Activated T-cell treated with anti-CD3 and anti-CD28 coated beads, Interleukin-2, amount 50 U/mL, for 48 hours (primary cell): ENCODE measurements around the gene GPC5.
"Not testable (repeated sequence)": the region's sequence is repeated elsewhere in the genome, so short reads cannot be mapped to it uniquely, and the experiment has no call there.

Experiments
- DNase-seq, 2 experiments: peaks; one replicate each; pipeline ENCODE4 v3.0.0-alpha.2; 2020

Gene GPC5

DNA sequence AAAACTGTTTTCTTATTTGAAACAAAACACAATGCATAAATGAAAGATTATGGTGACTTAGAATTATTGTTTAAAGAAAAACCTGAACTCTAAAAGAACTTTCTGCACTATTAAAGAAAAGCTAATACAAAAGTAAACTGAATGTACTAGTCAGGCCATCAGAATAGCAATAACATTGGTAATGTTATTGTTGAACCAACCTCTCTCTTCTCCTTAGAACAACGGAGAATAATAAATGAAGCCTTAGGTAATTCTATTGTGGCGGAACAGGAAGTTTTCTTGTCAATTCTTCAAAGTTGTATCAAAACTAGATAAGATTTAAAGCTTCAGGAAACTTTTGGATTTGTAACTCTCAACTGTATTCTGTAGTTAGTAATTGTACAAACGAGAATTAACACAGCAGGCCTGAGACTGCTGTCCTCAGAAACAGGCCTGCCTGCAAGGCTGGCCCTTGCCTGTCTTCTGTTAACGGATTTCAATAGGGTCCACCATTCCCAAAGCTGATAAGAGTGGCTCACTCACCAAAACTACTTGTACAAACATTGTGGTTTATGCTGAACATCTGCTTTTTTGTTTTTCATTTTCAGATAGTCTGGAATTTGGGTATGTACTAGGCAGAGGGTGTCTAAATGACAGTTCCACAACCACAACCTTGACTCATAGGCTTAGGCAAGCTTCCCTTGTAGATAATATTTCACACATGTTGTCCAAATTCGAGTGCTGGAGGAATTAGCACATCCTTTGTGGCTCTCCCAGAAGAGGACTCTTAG lies 825.8 kb downstream of the GPC5 start:
- no peak for DNase-seq

DNA sequence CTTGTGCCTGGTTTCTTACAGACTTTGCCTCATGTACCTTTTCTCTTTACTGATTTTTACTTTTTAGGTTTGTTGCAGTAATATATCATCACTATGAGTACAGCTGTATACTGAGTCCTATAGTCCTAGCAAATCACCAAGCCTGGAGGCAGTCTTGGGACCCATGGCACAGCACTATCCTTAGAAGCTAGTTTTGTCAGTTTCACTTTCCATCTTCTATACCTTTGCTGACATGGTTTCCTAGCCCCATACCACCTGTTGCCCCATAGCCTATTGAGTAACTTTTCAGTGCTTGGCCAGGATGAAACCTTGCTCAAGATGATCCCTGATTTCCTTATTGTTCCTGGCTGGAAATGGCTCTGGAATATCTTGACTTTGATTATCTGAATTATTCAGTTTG lies 826.4 kb downstream of the GPC5 start:
- DNase-seq, result no peak

- no peak for DNase-seq
These were observed 827.4 kb downstream of the GPC5 start for GRCh38 chr13:92225861-92226260.

GRCh38 chr13:92232871-92233270 lies 834.5 kb downstream of the GPC5 start:
- DNase-seq, result no peak

DNA sequence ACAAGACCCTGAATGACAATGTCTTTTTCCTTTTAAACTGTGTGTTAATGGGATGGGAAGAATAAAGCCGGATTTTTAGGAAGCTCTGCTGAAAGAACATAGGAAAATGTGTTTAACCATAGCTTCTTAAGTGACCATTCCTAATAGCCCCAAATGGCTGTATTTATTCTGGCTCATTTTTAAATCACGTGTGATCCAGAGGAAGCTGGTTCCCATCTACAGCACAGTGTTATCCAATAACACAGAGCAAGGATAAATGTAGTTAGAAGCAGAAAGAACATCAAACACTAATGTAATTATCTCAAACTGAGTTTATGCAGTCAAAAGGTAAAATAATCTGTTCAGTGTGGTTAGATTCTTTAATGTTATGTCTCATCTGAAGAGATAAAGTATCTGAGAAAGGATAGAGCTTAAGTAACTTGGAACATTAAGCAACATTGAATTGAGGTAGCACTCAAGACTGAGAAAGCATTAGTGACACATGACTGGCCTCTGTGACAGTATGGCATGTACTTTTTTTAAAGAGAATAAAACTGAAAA lies 853.3 kb downstream of the GPC5 start:
- no peak for DNase-seq

DNA sequence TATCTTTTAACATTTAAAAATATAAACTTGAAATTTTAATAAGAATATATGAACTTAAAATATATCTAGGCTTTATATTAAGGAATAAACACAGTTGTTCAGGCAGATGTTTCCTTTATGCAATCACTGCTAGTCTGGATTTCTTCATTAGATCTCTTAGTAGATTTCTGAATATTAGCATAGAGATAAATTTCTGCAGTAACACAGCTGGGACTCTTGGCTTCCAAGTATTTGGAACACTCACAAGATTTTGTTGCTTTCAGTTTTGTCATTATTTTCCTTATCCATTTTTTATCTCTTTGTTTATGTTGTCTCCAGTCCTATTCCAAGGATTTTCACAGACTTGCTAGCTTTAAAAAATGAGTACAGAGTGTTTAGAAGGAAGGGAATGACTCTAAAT lies 857.1 kb downstream of the GPC5 start:
- DNase-seq, result no peak

DNA sequence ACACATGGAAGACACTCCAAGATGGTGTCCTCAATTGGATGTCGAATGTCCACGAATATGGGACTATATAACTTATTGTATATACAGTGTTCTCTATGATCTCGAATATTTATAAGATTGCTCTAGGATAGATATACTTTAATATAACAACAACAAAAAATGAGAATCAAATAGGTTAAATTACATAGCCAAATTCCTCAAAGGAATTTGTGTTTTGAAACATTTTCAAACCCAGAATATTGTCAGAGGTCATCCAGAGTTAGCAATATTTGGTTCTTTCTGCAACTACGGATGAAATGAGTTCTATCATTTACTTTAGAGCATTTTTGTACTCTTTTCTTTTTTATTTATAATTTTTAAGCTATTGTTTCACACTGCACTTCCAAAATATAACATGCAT lies 857.8 kb downstream of the GPC5 start:
- no peak for DNase-seq

DNA sequence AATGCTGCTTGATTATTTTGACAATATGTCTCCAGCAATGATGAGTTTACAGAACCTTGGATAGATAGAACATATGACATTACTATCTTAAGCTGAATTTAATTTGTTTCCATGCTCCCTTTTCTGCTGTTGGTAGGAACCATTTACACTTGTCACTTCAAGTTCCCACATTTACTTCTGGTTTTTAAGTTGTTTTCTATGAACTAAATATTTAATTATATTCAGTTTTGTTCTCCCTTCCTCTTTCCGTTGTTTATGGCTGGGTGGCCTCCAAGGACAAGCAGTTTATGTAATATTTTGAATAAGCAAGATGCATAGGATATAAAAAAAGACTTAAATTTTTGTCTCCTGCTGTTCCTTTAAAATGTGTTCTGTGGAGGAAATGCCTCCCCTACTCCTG lies 860.6 kb downstream of the GPC5 start:
- DNase-seq, result no peak

DNA sequence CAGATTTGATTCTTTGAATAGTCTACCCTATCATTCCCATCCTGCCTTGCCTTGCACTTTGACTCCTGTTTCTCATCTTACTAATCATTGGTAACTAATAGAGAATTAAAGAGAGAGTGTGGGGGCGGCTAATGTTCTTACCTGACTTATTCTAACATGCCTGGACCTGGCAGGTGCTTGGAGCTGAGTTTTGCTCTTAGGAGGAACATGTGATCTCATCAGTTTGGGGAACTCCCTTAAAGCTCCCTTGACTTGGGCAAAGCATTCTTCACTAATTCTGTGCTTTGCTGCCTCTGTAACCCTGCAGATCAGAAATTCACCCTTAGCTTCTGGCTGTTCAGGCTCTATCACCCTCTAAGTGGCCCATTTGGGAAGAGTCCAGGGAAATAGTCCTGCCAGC lies 861.1 kb downstream of the GPC5 start:
- no peak for DNase-seq

GRCh38 chr13:92260363-92260762 lies 861.9 kb downstream of the GPC5 start:
- DNase-seq, result no peak

- no peak for DNase-seq
These were observed 863.8 kb downstream of the GPC5 start for GRCh38 chr13:92262100-92262788.

DNA sequence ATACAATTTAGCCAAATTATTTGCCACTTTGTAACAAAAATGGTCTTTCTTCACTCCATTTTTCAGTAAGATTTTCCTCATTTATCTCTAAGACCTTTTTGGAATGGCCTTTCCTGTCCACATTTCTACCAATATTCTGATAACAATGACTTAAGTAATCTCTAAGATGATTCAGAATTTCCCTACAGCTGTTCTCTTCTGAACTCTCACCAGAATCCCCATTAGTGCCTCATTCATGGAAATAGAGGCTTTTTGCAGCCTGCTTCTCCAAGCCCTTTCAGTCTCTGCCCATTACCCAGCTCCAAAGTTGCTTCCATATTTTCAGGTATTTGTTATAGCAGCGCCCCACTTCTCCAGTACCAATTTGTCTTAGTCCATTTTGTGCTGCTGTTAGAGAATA lies 867.0 kb downstream of the GPC5 start:
- DNase-seq, result no peak

DNA sequence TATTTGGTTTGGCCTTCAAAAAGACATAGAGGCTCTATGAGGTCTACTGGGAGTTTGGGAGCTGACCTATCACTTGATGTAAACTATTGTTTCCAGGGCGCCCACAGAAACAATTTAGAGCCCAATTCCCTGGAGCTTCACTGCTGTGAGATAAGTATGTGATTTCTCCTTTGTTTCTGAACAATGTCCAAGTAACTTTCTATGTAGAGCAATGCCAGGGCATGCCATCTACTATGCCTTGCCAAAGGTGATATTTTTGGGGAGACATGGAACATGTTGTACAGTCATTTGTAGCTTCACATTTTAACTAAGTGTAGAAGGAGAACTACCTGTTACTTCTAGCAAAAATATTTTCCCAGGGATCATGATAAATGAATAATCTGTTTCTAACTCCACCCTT lies 872.6 kb downstream of the GPC5 start:
- no peak for DNase-seq

DNA sequence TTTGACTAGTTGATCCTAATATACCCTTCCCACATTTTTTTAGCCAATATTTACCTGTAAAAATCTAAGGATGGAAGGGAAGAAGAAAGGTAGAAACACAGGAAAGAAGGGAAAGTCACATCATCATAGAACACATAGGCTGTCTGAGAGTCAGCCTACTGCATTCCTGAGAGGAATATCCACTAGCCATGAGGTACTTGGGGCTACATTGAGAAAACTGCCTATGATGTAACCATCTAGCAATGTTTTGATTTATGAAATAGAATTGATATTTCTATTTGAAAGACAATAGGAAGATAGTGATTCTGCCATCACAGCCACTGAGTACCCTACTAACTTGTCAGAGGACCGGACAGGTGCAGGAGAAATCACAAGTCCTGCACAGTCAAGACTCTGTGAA lies 873.8 kb downstream of the GPC5 start:
- DNase-seq, result no peak

DNA sequence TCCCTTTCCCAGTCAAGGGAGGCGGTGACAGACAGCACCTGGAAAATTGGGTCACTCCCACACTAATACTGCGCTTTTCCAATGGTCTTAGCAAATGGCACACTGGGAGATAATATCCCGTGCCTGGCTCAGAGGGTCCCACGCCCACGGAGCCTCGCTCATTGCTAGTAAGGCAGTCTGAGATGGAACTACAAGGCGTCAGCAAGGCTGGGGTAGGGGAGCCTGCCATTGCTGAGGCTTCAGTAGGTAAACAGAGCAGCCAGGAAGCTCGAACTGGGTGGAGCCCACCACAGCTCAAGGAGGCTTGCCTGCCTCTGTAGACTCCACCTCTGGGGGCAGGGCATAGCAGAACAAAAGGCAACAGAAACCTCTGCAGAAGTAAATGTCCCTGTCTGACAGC lies 882.6 kb downstream of the GPC5 start:
- DNase-seq, result not testable (repeated sequence)

- DNase-seq, result not testable (repeated sequence)
These were observed 892.4 kb downstream of the GPC5 start for GRCh38 chr13:92290718-92291307.

DNA sequence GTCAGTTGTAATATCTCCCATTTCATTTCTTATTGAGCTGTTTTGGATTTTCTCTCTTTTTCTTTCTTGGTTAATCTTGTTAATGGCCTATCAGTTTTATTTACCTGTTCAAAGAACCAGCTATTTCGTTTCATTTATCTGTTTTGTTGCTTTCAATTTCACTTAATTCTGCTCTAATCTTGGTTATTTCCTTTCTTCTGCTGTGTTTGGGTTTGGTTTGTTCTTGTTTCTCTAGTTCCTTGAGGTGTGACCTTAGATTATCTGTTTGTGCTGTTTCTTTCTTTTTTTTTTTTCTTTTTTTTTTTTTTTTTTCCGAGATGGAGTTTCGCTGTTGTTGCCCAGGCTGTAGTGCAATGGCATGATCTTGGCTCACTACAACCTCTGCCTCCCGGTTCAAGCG lies 896.1 kb downstream of the GPC5 start:
- DNase-seq, result not testable (repeated sequence)

- DNase-seq, result not testable (repeated sequence)
These were observed 897.8 kb downstream of the GPC5 start for GRCh38 chr13:92296154-92296671.

DNA sequence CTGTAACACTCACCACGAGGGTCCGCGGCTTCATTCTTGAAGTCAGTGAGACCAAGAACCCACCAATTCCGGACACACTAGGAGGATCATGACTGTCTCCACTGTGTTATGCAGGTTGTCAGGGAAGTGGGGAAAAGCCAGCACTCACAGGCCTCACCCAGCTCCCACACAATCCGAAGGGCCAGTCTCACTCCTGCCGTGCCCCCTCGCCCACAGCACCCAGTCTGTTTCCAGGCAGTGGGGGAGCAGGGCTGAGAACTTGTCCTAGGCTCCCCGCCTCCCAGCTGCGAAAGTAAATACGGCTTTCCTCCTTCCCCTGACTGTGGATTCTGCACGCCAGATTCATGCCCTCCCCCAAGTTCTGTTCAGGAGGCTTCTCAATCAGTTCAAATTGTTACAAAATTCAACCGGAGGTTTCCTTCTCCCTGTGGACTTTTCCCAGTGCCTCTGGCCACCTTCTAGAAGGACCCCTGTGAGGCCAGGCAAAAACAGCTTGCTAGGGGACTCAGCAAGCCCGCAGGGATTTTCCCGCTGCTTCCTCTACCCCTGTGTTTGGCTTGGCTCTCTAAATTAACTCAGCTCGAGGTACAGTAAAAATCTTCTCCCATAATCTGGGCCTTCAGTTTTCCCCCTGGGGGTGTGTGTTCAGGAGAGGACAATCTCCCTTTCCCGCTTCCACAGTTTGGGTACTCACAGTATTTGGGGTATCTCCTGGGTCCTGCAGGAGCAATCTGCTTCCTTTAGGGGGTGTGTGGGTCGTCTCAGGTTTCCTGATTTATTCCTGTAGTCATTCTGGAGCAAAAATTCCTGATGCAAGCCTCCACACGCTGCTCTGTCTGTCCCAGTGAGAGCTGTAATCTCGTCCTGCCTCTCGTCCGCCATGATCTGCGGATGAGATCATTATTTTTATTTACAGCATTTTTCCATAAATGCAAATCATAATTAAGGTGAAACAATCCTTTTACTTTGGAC lies 899.8 kb downstream of the GPC5 start:
- no peak for DNase-seq

DNA sequence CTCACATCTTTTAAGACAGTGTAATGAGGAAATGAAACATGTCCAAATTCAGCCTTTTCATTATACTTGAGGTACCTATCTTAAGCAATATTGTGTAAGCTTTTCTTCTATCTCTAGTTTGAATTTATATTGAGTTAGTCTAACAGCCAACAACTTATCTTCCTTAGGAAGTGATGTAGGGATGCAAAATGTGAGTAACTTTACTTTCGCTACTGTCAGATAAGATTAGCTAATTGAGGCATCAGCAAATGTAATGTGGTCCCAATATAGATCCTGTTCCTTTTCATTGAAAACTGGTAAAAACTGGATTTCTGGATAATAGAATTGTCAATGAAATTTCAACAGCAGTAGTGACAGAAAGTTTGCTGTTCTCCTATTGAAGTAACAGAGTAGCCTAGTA lies 902.2 kb downstream of the GPC5 start:
- DNase-seq, result no peak

DNA sequence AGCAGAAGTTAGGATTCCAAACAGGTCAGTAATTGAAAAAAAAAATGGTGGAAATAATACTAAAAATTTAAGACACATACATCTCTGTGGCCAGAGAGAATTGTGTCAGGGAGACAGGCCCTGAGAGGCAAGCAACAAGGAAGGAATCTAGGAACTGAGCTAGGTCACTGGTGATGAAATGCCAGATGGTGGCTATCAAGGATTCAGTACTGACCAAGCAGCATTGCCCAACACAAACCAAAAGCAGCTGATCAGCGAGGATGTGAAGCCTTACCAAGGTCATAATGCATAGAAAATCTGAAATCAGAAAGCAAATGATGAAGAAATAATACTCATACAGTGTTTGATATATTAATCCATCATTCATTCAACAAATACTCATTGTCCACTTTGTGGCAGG lies 905.0 kb downstream of the GPC5 start:
- no peak for DNase-seq

GRCh38 chr13:92307752-92308151 lies 909.3 kb downstream of the GPC5 start:
- no peak for DNase-seq

DNA sequence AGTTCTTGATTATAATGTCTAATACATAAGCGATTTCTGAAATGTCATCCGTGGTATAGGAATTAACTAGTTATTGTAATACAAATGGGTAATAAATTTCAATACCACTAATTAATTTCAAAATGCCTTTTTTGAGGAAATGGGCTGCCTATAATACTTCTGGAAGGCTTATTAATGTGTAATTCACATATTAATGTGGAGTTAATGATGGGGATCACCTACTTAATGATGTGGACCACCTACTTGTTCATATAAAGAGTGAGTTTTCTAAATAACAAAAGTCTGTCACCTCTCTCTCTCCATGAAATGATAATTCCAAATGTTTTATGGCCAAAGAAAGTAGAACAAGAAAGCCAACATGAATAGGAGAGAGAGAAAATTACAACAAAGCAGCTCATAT lies 914.4 kb downstream of the GPC5 start:
- DNase-seq, result no peak
